IMR-90 (cell line): ENCODE measurements around the gene DYNC2H1. TPM values are rescaled to one million over a fixed set of nuclear protein-coding genes. Genes with fewer than 3 reads are reported as not detected.

Experiments
- ATAC-seq: fragments of 200-7000 bp; cut with Tn5 transposase; 2 replicates; pipeline ENCODE4 v1.9.1; 2020; ENCODE audit warnings: low read depth, mild to moderate bottlenecking, moderate library complexity
- BruUV-seq: library from RNA; stranded (reverse); fragments of 400-500 nt; replicated peaks from 2 replicates; lab custom pipeline; 2021; lab: Mats Ljungman, UMichigan
- CTCF ChIA-PET: fragments of 300-600 bp; formaldehyde crosslinking; extraction: SDS; loops from one replicate; lab custom pipeline; 2021; ENCODE audit warnings: antibody characterized with exemption; lab: Yijun Ruan, JAX
- POLR2A ChIA-PET: fragments of 300-600 bp; sonication (Branson Sonifier 250); formaldehyde crosslinking; loops from one replicate; lab custom pipeline; 2022; ENCODE audit warnings: antibody characterized with exemption; ENCODE audit not compliant: unreplicated experiment; lab: Charles Lee
- DNase-seq: peaks from one replicate; pipeline ENCODE4 v3.0.0; 2013
- H2AFZ ChIP-seq: replicated peaks from 2 replicates; pipeline ENCODE3; 2013; ENCODE audit warnings: low read length, mild to moderate bottlenecking; ENCODE audit not compliant: poor library complexity
- H2AK5ac ChIP-seq: 2 replicates; pipeline ENCODE4 v1.6.1; 2013; ENCODE audit warnings: low read depth, low read length, inconsistent platforms
- H2AK9ac ChIP-seq: replicated peaks from 2 replicates; pipeline ENCODE3; 2013; ENCODE audit warnings: mild to moderate bottlenecking, low read depth, low read length, moderate library complexity; ENCODE audit not compliant: poor library complexity
- H2BK120ac ChIP-seq: 2 replicates; pipeline ENCODE4 v1.6.1; 2013; ENCODE audit warnings: low read depth, low read length, inconsistent platforms
- H2BK15ac ChIP-seq: 3 replicates; pipeline ENCODE4 v1.6.1; 2013; ENCODE audit warnings: low read depth, low read length, inconsistent platforms
- H2BK20ac ChIP-seq: 2 replicates; pipeline ENCODE4 v1.6.1; 2013; ENCODE audit warnings: low read depth, mild to moderate bottlenecking, inconsistent platforms, low read length, moderate library complexity
- H2BK5ac ChIP-seq: 2 replicates; pipeline ENCODE4 v1.6.1; 2013; ENCODE audit warnings: mild to moderate bottlenecking, low read depth, low read length, inconsistent platforms; ENCODE audit not compliant: poor library complexity, severe bottlenecking
- H3K14ac ChIP-seq: replicated peaks from 2 replicates; pipeline ENCODE4 v1.6.1; 2013; ENCODE audit warnings: low read depth, low read length, inconsistent platforms
- H3K18ac ChIP-seq: 2 replicates; pipeline ENCODE4 v1.6.1; 2013; ENCODE audit warnings: low read depth, low read length, control low read depth
- H3K23ac ChIP-seq: 2 replicates; pipeline ENCODE4 v1.6.1; 2013; ENCODE audit warnings: low read depth, low read length, inconsistent platforms
- H3K27ac ChIP-seq: 2 replicates; pipeline ENCODE4 v1.5.1; 2013; ENCODE audit warnings: mild to moderate bottlenecking, control low read depth, low read length; ENCODE audit not compliant: insufficient read depth
- H3K27me3 ChIP-seq: 2 replicates; pipeline ENCODE4 v1.6.1; 2013; ENCODE audit warnings: low read length; ENCODE audit not compliant: control insufficient read depth, insufficient read depth
- H3K36me3 ChIP-seq: 2 replicates; pipeline ENCODE4 v1.6.1; 2013; ENCODE audit warnings: low read length, mixed read lengths; ENCODE audit not compliant: control insufficient read depth, insufficient read depth
- H3K4ac ChIP-seq: 2 replicates; pipeline ENCODE4 v1.6.1; 2013; ENCODE audit warnings: low read depth, low read length, inconsistent platforms
- H3K4me1 ChIP-seq: 2 replicates; pipeline ENCODE4 v1.6.1; 2013; ENCODE audit warnings: low read length, mixed read lengths; ENCODE audit not compliant: control insufficient read depth, insufficient read depth
- H3K4me2 ChIP-seq: 2 replicates; pipeline ENCODE4 v1.6.1; 2013; ENCODE audit warnings: low read depth, mild to moderate bottlenecking, control low read depth, low read length, moderate library complexity
- H3K4me3 ChIP-seq: 2 replicates; pipeline ENCODE4 v1.5.1; 2013; ENCODE audit warnings: low read depth, mild to moderate bottlenecking, control low read depth, low read length, moderate library complexity; ENCODE audit not compliant: insufficient read depth
- H3K56ac ChIP-seq: 2 replicates; pipeline ENCODE4 v1.6.1; 2013; ENCODE audit warnings: low read length, inconsistent platforms; ENCODE audit not compliant: insufficient read depth; ENCODE audit errors: extremely low read depth
- H3K79me1 ChIP-seq, 2 experiments: 2 replicates each; pipeline ENCODE4 v1.6.1; 2013; ENCODE audit warnings: low read length in 2 of 2, inconsistent platforms in 1 of 2, low read depth in 1 of 2
- H3K9ac ChIP-seq: 2 replicates; pipeline ENCODE4 v1.6.1; 2013; ENCODE audit warnings: low read depth, low read length, control low read depth
- H3K9me1 ChIP-seq: 2 replicates; pipeline ENCODE4 v1.6.1; 2013; ENCODE audit warnings: low read length, inconsistent platforms; ENCODE audit not compliant: insufficient read depth
- H3K9me3 ChIP-seq: 2 replicates; pipeline ENCODE4 v1.6.1; 2013; ENCODE audit warnings: low read length; ENCODE audit not compliant: control insufficient read depth, insufficient read depth
- H4K20me1 ChIP-seq: 2 replicates; pipeline ENCODE4 v1.6.1; 2013; ENCODE audit warnings: low read length, inconsistent platforms; ENCODE audit not compliant: insufficient read depth
- H4K5ac ChIP-seq: 2 replicates; pipeline ENCODE4 v1.6.1; 2013; ENCODE audit warnings: mild to moderate bottlenecking, low read depth, low read length, control low read depth
- H4K8ac ChIP-seq, 2 experiments: 2 replicates each; pipeline ENCODE4 v1.6.1; 2013; ENCODE audit warnings: low read depth in 2 of 2, low read length in 2 of 2, control low read depth in 1 of 2, inconsistent platforms in 1 of 2
- H4K91ac ChIP-seq: 2 replicates; pipeline ENCODE4 v1.6.1; 2013; ENCODE audit warnings: low read depth, low read length, inconsistent platforms; ENCODE audit not compliant: insufficient read depth
- BHLHE40 ChIP-seq: fragments of 150-350 bp; IDR thresholded peaks from 2 replicates; pipeline ENCODE4 v1.6.1; 2016; ENCODE audit warnings: mild to moderate bottlenecking, low read depth, low read length
- CTCF ChIP-seq: conservative IDR thresholded peaks from 2 replicates; pipeline ENCODE4 v1.5.1; 2012; ENCODE audit warnings: mild to moderate bottlenecking, low read depth, low read length, improper control_type of control experiment
- ELK1 ChIP-seq: fragments of 150-350 bp; IDR thresholded peaks from 2 replicates; pipeline ENCODE4 v1.6.1; 2016; ENCODE audit warnings: low read depth, mild to moderate bottlenecking, low read length, moderate library complexity, borderline replicate concordance
- FOS ChIP-seq: fragments of 150-350 bp; IDR thresholded peaks from 2 replicates; pipeline ENCODE4 v1.6.1; 2016; ENCODE audit warnings: low read depth, low read length
- MAFK ChIP-seq: IDR thresholded peaks from 2 replicates; pipeline ENCODE4 v1.6.1; 2012; ENCODE audit warnings: low read depth, low read length, improper control_type of control experiment
- MAZ ChIP-seq: IDR thresholded peaks from 2 replicates; pipeline ENCODE4 v1.6.1; 2012; ENCODE audit warnings: low read depth, mild to moderate bottlenecking, low read length, improper control_type of control experiment, moderate library complexity, borderline replicate concordance
- MXI1 ChIP-seq: IDR thresholded peaks from 2 replicates; pipeline ENCODE4 v1.6.1; 2012; ENCODE audit warnings: low read depth, mild to moderate bottlenecking, low read length, moderate library complexity, borderline replicate concordance
- POLR2A ChIP-seq: IDR thresholded peaks from 2 replicates; pipeline ENCODE4 v1.6.1; 2012; ENCODE audit warnings: mild to moderate bottlenecking, low read depth, low read length
- RAD21 ChIP-seq: IDR thresholded peaks from 2 replicates; pipeline ENCODE4 v1.6.1; 2012; ENCODE audit warnings: low read length, improper control_type of control experiment
- RCOR1 ChIP-seq: IDR thresholded peaks from 2 replicates; pipeline ENCODE4 v1.6.1; 2012; ENCODE audit warnings: mild to moderate bottlenecking, low read length, improper control_type of control experiment; ENCODE audit not compliant: insufficient replicate concordance
- RFX5 ChIP-seq: IDR thresholded peaks from 2 replicates; pipeline ENCODE4 v1.8.0; 2012; ENCODE audit warnings: low read depth, mild to moderate bottlenecking, low read length, moderate library complexity
- SMC3 ChIP-seq: fragments of 150-350 bp; IDR thresholded peaks from 2 replicates; pipeline ENCODE4 v1.6.1; 2016; ENCODE audit warnings: low read depth, mild to moderate bottlenecking, antibody characterized with exemption, low read length, moderate library complexity
- USF2 ChIP-seq: fragments of 150-350 bp; IDR thresholded peaks from 2 replicates; pipeline ENCODE4 v1.6.1; 2017; ENCODE audit warnings: mild to moderate bottlenecking, antibody characterized with exemption, low read length, low read depth
- WGBS, 2 experiments: methylation state at CpG; one replicate each; pipeline versions ENCODE4 v1.1.5 to v1.1.7; 2013; ENCODE audit warnings: missing lambda C conversion rate in 2 of 2; ENCODE audit not compliant: insufficient read length in 1 of 2; ENCODE audit errors: extremely low coverage in 2 of 2; 5-methylcytosine and 5-hydroxymethylcytosine counted together
- dilution Hi-C: fragments of 300-500 bp; cut with HindIII; formaldehyde crosslinking; loops from one replicate; pipeline ENCODE4 v1.14.3; 2018; ENCODE audit warnings: low sequenced_read_pairs; ENCODE audit not compliant: unreplicated experiment
- in situ Hi-C: fragments of 300-500 bp; cut with MboI; formaldehyde crosslinking; loops from 3 replicates; pipeline ENCODE4 v1.14.3; 2019; ENCODE audit warnings: low sequenced_read_pairs, inconsistent platforms, mixed read lengths
- intact Hi-C: fragments of 100-400 bp; cut with micrococcal nuclease; formaldehyde crosslinking; loops from 2 replicates; pipeline ENCODE4 v1.10.0; 2022
- polyA plus RNA-seq, 3 experiments: library from polyadenylated mRNA; depleted of rRNA; stranded (reverse); fragments of >200 nt; gene quantifications; 2 replicates each; pipeline ENCODE4 v1.2.3, GENCODE V29; 2012; ENCODE audit warnings: low replicate concordance in 1 of 3
- total RNA-seq: library from RNA; depleted of rRNA; stranded (reverse); fragments of >200 nt; gene quantifications from 2 replicates; pipeline ENCODE4 v1.2.3, GENCODE V29; 2012

DYNC2H1 gene
- total and polyA plus RNA-seq, 2 of the 4 experiments (the other 2 are of a cell fraction), result 5.7 to 21.0 TPM

- Histone ChIP-seq H4K20me1 (no peaks in the 10 kb centered on the region), H3K56ac (no peak overlapping the region), H3K9me3 (no peaks in the 10 kb centered on the region), H3K4me1 (peaks cover 3% of the 10 kb centered on the region), H2BK5ac (no peak overlapping the region), H3K27me3 (no peaks in the 10 kb centered on the region), H3K9me1 (peaks cover 5% of the 10 kb centered on the region; the same call in 1 of the 2 replicates), H3K23ac (no peak overlapping the region), H3K79me1 (no peaks in the 10 kb centered on the region), H3K36me3 (no peaks in the 10 kb centered on the region), H2BK20ac (no peak overlapping the region), H3K14ac (no peak overlapping the region), H4K91ac (no peak overlapping the region), H2AK5ac (no peak overlapping the region), H3K4ac (no peak overlapping the region), H3K18ac (no peak overlapping the region), H2BK15ac (no peak overlapping the region), H2BK120ac (no peak overlapping the region), H3K27ac (no peak overlapping the region), H3K4me3 (no peak overlapping the region), H2AK9ac (no peak overlapping the region), H3K4me2 (no peak overlapping the region), H3K9ac (no peak overlapping the region), H4K8ac (no peak overlapping the region), H4K5ac (no peak overlapping the region), H2AFZ (no peak overlapping the region)
- ATAC-seq, result no peak
- no CpG with 5 or more reads among the region's 1 CpG for WGBS, 2 experiments
- in situ Hi-C loops, result no loop called here
- POLR2A ChIA-PET, result no interaction called here
- no peak for DNase-seq
- intact Hi-C loops, result no loop called here
- TF ChIP-seq CTCF (no peak), FOS (no peak), SMC3 (no peak), RCOR1 (no peak), USF2 (no peak), MAZ (no peak), POLR2A (no peak), ELK1 (no peak), MXI1 (no peak), RAD21 (no peak), MAFK (no peak), BHLHE40 (no peak), RFX5 (no peak)
- no TSS peak for BruUV-seq
- CTCF ChIA-PET, result no interaction called here
- dilution Hi-C loops, result no loop called here
Measured at GRCh38 chr11:103464420-103464819, 355.2 kb downstream of the DYNC2H1 start.
